ENCODE measurements around the gene RNASET2. TPM values are rescaled to one million over a fixed set of nuclear protein-coding genes. Genes with fewer than 3 reads are reported as not detected.

RNASET2 gene
- total and polyA plus RNA-seq, 2 of the 13 experiments (the other 11 are each of a cell fraction or from before 2014, with no cell fraction given): 44.6 to 597 TPM

- TF ChIP-seq DZIP1 (CRISPR knock-in tag; IDR thresholded peaks at IDR 0.05) (no peak), TGIF2 (CRISPR knock-in tag; IDR thresholded peaks at IDR 0.05) (peak; percentile 14; the same call in 1 of the 2 replicates), ZNF275 (CRISPR knock-in tag; IDR thresholded peaks at IDR 0.05; ENCODE audit: borderline replicate concordance) (0 out of 2 replicates have a peak, but pooled peaks have one; percentile 61), ATF2 (CRISPR knock-in tag; IDR thresholded peaks at IDR 0.05) (0 out of 2 replicates have a peak, but pooled peaks have one; percentile 6), SNAPC2 (CRISPR knock-in tag; IDR thresholded peaks at IDR 0.05) (peak; percentile 54; the same call in 1 of the 2 replicates), MAX (IDR thresholded peaks at IDR 0.05) (peak; percentile 11; the same call in 1 of the 2 replicates), ZBTB37 (CRISPR knock-in tag; IDR thresholded peaks at IDR 0.05) (0 out of 2 replicates have a peak, but pooled peaks have one; percentile 16), ZNF333 (CRISPR knock-in tag; IDR thresholded peaks at IDR 0.05; ENCODE audit: borderline replicate concordance) (0 out of 2 replicates have a peak, but pooled peaks have one; percentile 56), SNAPC5 (CRISPR knock-in tag; IDR thresholded peaks at IDR 0.05; ENCODE audit: borderline replicate concordance) (peak; percentile 88; the same call in 1 of the 2 replicates), SATB2 (CRISPR knock-in tag; IDR thresholded peaks at IDR 0.05) (0 out of 2 replicates have a peak, but pooled peaks have one; percentile 6), BHLHE40 (IDR thresholded peaks at IDR 0.05; ENCODE audit: low read length) (no peak), SAFB2 (CRISPR knock-in tag; IDR thresholded peaks at IDR 0.05; ENCODE audit: borderline replicate concordance, low read depth) (0 out of 2 replicates have a peak, but pooled peaks have one; percentile 2), NFIC (IDR thresholded peaks at IDR 0.05; ENCODE audit: low read length) (0 out of 2 replicates have a peak, but pooled peaks have one; percentile 41), ZNF292 (CRISPR knock-in tag; IDR thresholded peaks at IDR 0.05; ENCODE audit: borderline replicate concordance, low read depth) (no peak), CREB3 (CRISPR knock-in tag; IDR thresholded peaks at IDR 0.05) (peak; percentile 86; the same call in 1 of the 2 replicates), MBD4 (IDR thresholded peaks at IDR 0.05; ENCODE audit: borderline replicate concordance, low read length) (0 out of 2 replicates have a peak, but pooled peaks have one; percentile 71)
Observed at GRCh38 chr6:166957805-166958076, 1.4 kb upstream of the RNASET2 start (continued).

All from HepG2 (cell line).